H9 (cell line): ENCODE data around the gene IPO11. TPM values are rescaled to one million over a fixed set of nuclear protein-coding genes. Genes with fewer than 3 reads are reported as not detected.

ENCODE experiments used
- DNase-seq: peaks from one replicate; pipeline ENCODE4 v3.0.0-alpha.2; 2017
- H2AFZ ChIP-seq: one replicate; pipeline ENCODE4 v1.6.1; 2013; ENCODE audit warnings: mild to moderate bottlenecking, low read length, control low read depth, moderate library complexity
- H2AK5ac ChIP-seq: 2 replicates; pipeline ENCODE4 v1.6.1; 2013; ENCODE audit warnings: low read length, control low read depth, mixed read lengths; ENCODE audit not compliant: insufficient read length
- H2BK120ac ChIP-seq: one replicate; pipeline ENCODE4 v1.6.1; 2013; ENCODE audit warnings: low read depth, mild to moderate bottlenecking, low read length, control low read depth, inconsistent platforms; ENCODE audit not compliant: poor library complexity, severe bottlenecking
- H2BK12ac ChIP-seq: 2 replicates; pipeline ENCODE4 v1.6.1; 2013; ENCODE audit warnings: low read length, control low read depth, mixed read lengths, low read depth; ENCODE audit not compliant: insufficient read length
- H2BK15ac ChIP-seq: 2 replicates; pipeline ENCODE4 v1.6.1; 2013; ENCODE audit warnings: low read depth, low read length, control low read depth
- H2BK20ac ChIP-seq: one replicate; pipeline ENCODE4 v1.6.1; 2013; ENCODE audit warnings: low read depth, mild to moderate bottlenecking, low read length, control low read depth, inconsistent platforms; ENCODE audit not compliant: poor library complexity, severe bottlenecking
- H2BK5ac ChIP-seq: 2 replicates; pipeline ENCODE4 v1.6.1; 2013; ENCODE audit warnings: low read length, control low read depth, mixed read lengths; ENCODE audit not compliant: insufficient read length
- H3K14ac ChIP-seq: 2 replicates; pipeline ENCODE4 v1.6.1; 2013; ENCODE audit warnings: low read length, control low read depth; ENCODE audit not compliant: insufficient read depth
- H3K18ac ChIP-seq: 2 replicates; pipeline ENCODE4 v1.6.1; 2013; ENCODE audit warnings: low read depth, mild to moderate bottlenecking, mixed read lengths, low read length, control low read depth; ENCODE audit not compliant: insufficient read length
- H3K23ac ChIP-seq: 2 replicates; pipeline ENCODE4 v1.6.1; 2013; ENCODE audit warnings: low read length, control low read depth, mixed read lengths, low read depth; ENCODE audit not compliant: insufficient read length
- H3K23me2 ChIP-seq: 2 replicates; pipeline ENCODE4 v1.6.1; 2013; ENCODE audit warnings: low read depth, mild to moderate bottlenecking, mixed read lengths, low read length, control low read depth; ENCODE audit not compliant: insufficient read length, poor library complexity, severe bottlenecking
- H3K27ac ChIP-seq: 2 replicates; pipeline ENCODE4 v1.5.1; 2013; ENCODE audit warnings: low read length, control low read depth, mixed read lengths, low read depth; ENCODE audit not compliant: insufficient read length
- H3K27me3 ChIP-seq: 2 replicates; pipeline ENCODE4 v1.6.1; 2013; ENCODE audit warnings: low read length, control low read depth, inconsistent platforms; ENCODE audit not compliant: insufficient read depth
- H3K4ac ChIP-seq: 2 replicates; pipeline ENCODE4 v1.6.1; 2013; ENCODE audit warnings: low read depth, mild to moderate bottlenecking, control low read depth, inconsistent platforms, low read length, moderate library complexity
- H3K4me1 ChIP-seq: 2 replicates; pipeline ENCODE4 v1.6.1; 2013; ENCODE audit warnings: low read length, control low read depth, inconsistent platforms; ENCODE audit not compliant: insufficient read depth
- H3K4me2 ChIP-seq: 2 replicates; pipeline ENCODE4 v1.6.1; 2013; ENCODE audit warnings: low read length, control low read depth, mixed read lengths; ENCODE audit not compliant: insufficient read length, insufficient read depth
- H3K56ac ChIP-seq: 2 replicates; pipeline ENCODE4 v1.6.1; 2013; ENCODE audit warnings: low read depth, mild to moderate bottlenecking, mixed read lengths, low read length, control low read depth; ENCODE audit not compliant: insufficient read length
- H3K79me1 ChIP-seq: 2 replicates; pipeline ENCODE4 v1.6.1; 2013; ENCODE audit warnings: low read depth, mild to moderate bottlenecking, moderate library complexity, low read length, control low read depth, inconsistent platforms; ENCODE audit not compliant: insufficient read depth, poor library complexity, severe bottlenecking
- H3K79me2 ChIP-seq: 2 replicates; pipeline ENCODE4 v1.6.1; 2013; ENCODE audit warnings: low read length, control low read depth, inconsistent platforms; ENCODE audit not compliant: insufficient read depth
- H3K9ac ChIP-seq: 2 replicates; pipeline ENCODE4 v1.6.1; 2013; ENCODE audit warnings: low read length, control low read depth, mixed read lengths; ENCODE audit not compliant: insufficient read length; ENCODE audit errors: extremely low read depth
- H3K9me3 ChIP-seq: one replicate; pipeline ENCODE4 v1.6.1; 2013; ENCODE audit warnings: low read depth, low read length, inconsistent platforms; ENCODE audit not compliant: control insufficient read depth
- H3T11ph ChIP-seq: one replicate; pipeline ENCODE4 v1.6.1; 2013; ENCODE audit warnings: mild to moderate bottlenecking, low read length, control low read depth, inconsistent platforms
- H4K20me1 ChIP-seq: one replicate; pipeline ENCODE4 v1.6.1; 2013; ENCODE audit not compliant: control insufficient read depth, insufficient read length, insufficient read depth
- H4K5ac ChIP-seq: 2 replicates; pipeline ENCODE4 v1.6.1; 2013; ENCODE audit warnings: low read depth, mild to moderate bottlenecking, mixed read lengths, low read length, control low read depth; ENCODE audit not compliant: insufficient read length
- H4K8ac ChIP-seq: replicated peaks from 2 replicates; pipeline ENCODE4 v1.6.1; 2013; ENCODE audit warnings: low read length, control low read depth, mixed read lengths, low read depth; ENCODE audit not compliant: insufficient read length
- H4K91ac ChIP-seq: 2 replicates; pipeline ENCODE4 v1.6.1; 2013; ENCODE audit warnings: low read depth, mild to moderate bottlenecking, moderate library complexity, mixed read lengths, low read length, control low read depth; ENCODE audit not compliant: insufficient read length
- H3K27ac Mint-ChIP-seq, 3 experiments: 2 replicates in 2 of 3; 3 replicates in 1 of 3; pipeline ENCODE4 v1.8.0; 2020 to 2021; ENCODE audit warnings: mixed read lengths in 3 of 3, mild to moderate bottlenecking in 1 of 3, moderate library complexity in 1 of 3
- H3K27me3 Mint-ChIP-seq: 2 replicates; pipeline ENCODE4 v1.8.0; 2021; ENCODE audit warnings: low read depth, mild to moderate bottlenecking, moderate library complexity, mixed read lengths
- H3K36me3 Mint-ChIP-seq, 3 experiments: 2 replicates in 2 of 3; 3 replicates in 1 of 3; pipeline ENCODE4 v1.8.0; 2020 to 2021; ENCODE audit warnings: low read depth in 3 of 3, mixed read lengths in 3 of 3; ENCODE audit not compliant: insufficient read depth in 1 of 3
- H3K4me1 Mint-ChIP-seq, 2 experiments: 2 replicates each; pipeline ENCODE4 v1.8.0; 2020; ENCODE audit warnings: mixed read lengths in 2 of 2
- H3K4me3 Mint-ChIP-seq, 2 experiments: 2 replicates in 1 of 2; 3 replicates in 1 of 2; pipeline ENCODE4 v1.8.0; 2020 to 2021; ENCODE audit warnings: mild to moderate bottlenecking in 2 of 2, mixed read lengths in 2 of 2, moderate library complexity in 1 of 2
- H3K9me3 Mint-ChIP-seq, 2 experiments: 2 replicates in 1 of 2; 3 replicates in 1 of 2; pipeline ENCODE4 v1.8.0; 2020; ENCODE audit warnings: mild to moderate bottlenecking in 2 of 2, mixed read lengths in 2 of 2, moderate library complexity in 1 of 2
- CTCF ChIP-seq: fragments of 200-600 bp; sonication (generic); conservative IDR thresholded peaks from 3 replicates; pipeline ENCODE4 v1.8.0; 2021; ENCODE audit warnings: antibody characterized with exemption, mild to moderate bottlenecking
- WGBS: extraction: QIAGEN DNeasy Blood & Tissue Kit; methylation state at CpG from one replicate; pipeline ENCODE4 v1.1.7; 2013; ENCODE audit warnings: missing lambda C conversion rate, low lambda C conversion rate, mixed read lengths; ENCODE audit not compliant: insufficient read length; ENCODE audit errors: extremely low coverage; 5-methylcytosine and 5-hydroxymethylcytosine counted together
- total RNA-seq: library from RNA; stranded (reverse); gene quantifications from 2 replicates; pipeline ENCODE4 v1.2.1, GENCODE V29; 2021

Gene IPO11
- total RNA-seq, 1 experiment from 2014 or later = 63.0 TPM

GRCh38 chr5:62620761-62621160 lies 208.2 kb downstream of the IPO11 start:
- Mint-ChIP-seq H3K27me3 (no peaks in the 10 kb centered on the region), H3K4me1 (peaks cover 24 to 25% of the 10 kb centered on the region in 2 experiments), H3K4me3 (peak overlapping the region; percentile 3 to 9; a peak in 3 of 5 replicates), H3K27ac (peak overlapping the region; percentile 9 to 89 (median 81)), H3K9me3 (no peaks in the 10 kb centered on the region), H3K36me3 (peaks cover 0 to 6% (median 5%) of the 10 kb centered on the region in 3 experiments; a peak in 4 of 7 replicates)
- Histone ChIP-seq H3K4me2 (peak overlapping the region; percentile 46), H2BK120ac (no peak overlapping the region), H4K20me1 (no peaks in the 10 kb centered on the region), H3K23ac (no peak overlapping the region), H2AK5ac (no peak overlapping the region), H4K5ac (no peak overlapping the region), H3K27ac (peak overlapping the region; percentile 2), H3T11ph (no peak overlapping the region), H4K91ac (no peak overlapping the region), H3K23me2 (no peaks in the 10 kb centered on the region), H4K8ac (no peak overlapping the region), H3K14ac (no peak overlapping the region), H3K4me1 (peaks cover 5% of the 10 kb centered on the region; the same call in 1 of the 2 replicates), H2BK20ac (no peak overlapping the region), H3K27me3 (no peaks in the 10 kb centered on the region), H3K79me2 (no peaks in the 10 kb centered on the region), H3K9ac (no peak overlapping the region), H2BK15ac (no peak overlapping the region), H2BK5ac (no peak overlapping the region), H3K79me1 (no peaks in the 10 kb centered on the region), H3K9me3 (no peaks in the 10 kb centered on the region), H3K4ac (no peak overlapping the region), H3K18ac (no peak overlapping the region), H2AFZ (no peak overlapping the region), H2BK12ac (no peak overlapping the region), H3K56ac (no peak overlapping the region)
- DNase-seq = no peak
- WGBS = no CpG with 5 or more reads among the region's 5 CpGs
- no peak for TF ChIP-seq CTCF
